ENCODE data around the gene MRPL22.

DNA sequence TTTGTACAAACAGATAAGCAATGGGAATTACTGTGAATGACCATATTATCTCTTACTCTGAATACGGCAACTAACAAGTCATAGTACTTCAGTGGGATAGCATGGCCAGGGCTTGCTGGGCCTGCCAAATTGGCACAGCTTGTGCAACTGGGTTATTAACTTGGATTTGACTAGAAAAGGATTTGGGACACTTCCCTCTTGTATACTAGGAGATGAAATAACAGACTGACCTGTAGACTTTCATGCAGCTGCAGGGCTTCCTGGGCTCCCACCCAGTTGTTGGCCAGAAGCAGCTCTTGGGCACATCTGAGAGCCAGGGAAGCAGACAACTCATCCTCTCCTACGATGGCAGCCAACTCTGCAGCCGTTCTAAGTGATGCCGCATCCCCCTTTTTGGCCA, 42.7 kb upstream of the MRPL22 start:
- TF ChIP-seq, protein P1, sequence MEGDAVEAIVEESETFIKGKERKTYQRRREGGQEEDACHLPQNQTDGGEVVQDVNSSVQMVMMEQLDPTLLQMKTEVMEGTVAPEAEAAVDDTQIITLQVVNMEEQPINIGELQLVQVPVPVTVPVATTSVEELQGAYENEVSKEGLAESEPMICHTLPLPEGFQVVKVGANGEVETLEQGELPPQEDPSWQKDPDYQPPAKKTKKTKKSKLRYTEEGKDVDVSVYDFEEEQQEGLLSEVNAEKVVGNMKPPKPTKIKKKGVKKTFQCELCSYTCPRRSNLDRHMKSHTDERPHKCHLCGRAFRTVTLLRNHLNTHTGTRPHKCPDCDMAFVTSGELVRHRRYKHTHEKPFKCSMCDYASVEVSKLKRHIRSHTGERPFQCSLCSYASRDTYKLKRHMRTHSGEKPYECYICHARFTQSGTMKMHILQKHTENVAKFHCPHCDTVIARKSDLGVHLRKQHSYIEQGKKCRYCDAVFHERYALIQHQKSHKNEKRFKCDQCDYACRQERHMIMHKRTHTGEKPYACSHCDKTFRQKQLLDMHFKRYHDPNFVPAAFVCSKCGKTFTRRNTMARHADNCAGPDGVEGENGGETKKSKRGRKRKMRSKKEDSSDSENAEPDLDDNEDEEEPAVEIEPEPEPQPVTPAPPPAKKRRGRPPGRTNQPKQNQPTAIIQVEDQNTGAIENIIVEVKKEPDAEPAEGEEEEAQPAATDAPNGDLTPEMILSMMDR (IDR thresholded peaks at IDR 0.05) = no peak
- TF ChIP-seq POLR2AphosphoS5 (IDR thresholded peaks at IDR 0.05) = no peak

All from stomach (tissue), 4 donors.